Endodermal cell (in vitro differentiated cells): ENCODE data around the gene AGK. TPM values are rescaled to one million over a fixed set of nuclear protein-coding genes. Genes with fewer than 3 reads are reported as not detected.

Source experiments
- DNase-seq: peaks from one replicate; pipeline ENCODE4 v3.0.0-alpha.2; 2017
- H3K27ac ChIP-seq: 2 replicates; pipeline ENCODE4 v1.5.1; 2013; ENCODE audit warnings: mild to moderate bottlenecking, low read depth, low read length, moderate library complexity
- H3K27me3 ChIP-seq: 2 replicates; pipeline ENCODE4 v1.6.1; 2013; ENCODE audit warnings: mild to moderate bottlenecking, low read length, moderate library complexity; ENCODE audit not compliant: insufficient read depth, control insufficient read depth, poor library complexity, severe bottlenecking
- H3K36me3 ChIP-seq: 2 replicates; pipeline ENCODE4 v1.7.0; 2013; ENCODE audit warnings: mild to moderate bottlenecking, low read length, moderate library complexity; ENCODE audit not compliant: control insufficient read depth, insufficient read depth
- H3K4me1 ChIP-seq: one replicate; pipeline ENCODE4 v1.7.0; 2013; ENCODE audit warnings: low read length; ENCODE audit not compliant: control insufficient read depth, insufficient read depth
- H3K4me3 ChIP-seq: 2 replicates; pipeline ENCODE4 v1.5.1; 2013; ENCODE audit warnings: mild to moderate bottlenecking, low read length, moderate library complexity
- H3K9ac ChIP-seq: 2 replicates; pipeline ENCODE4 v1.6.1; 2013; ENCODE audit warnings: mild to moderate bottlenecking, low read length, moderate library complexity; ENCODE audit not compliant: poor library complexity, severe bottlenecking; ENCODE audit errors: extremely low read depth
- H3K9me3 ChIP-seq: 2 replicates; pipeline ENCODE4 v1.6.1; 2013; ENCODE audit warnings: mild to moderate bottlenecking, low read length, moderate library complexity; ENCODE audit not compliant: control insufficient read depth
- H3K27ac Mint-ChIP-seq: 2 replicates; pipeline ENCODE4 v1.8.0; 2020; ENCODE audit warnings: mixed read lengths
- H3K27me3 Mint-ChIP-seq: 2 replicates; pipeline ENCODE4 v1.8.0; 2021; ENCODE audit warnings: mild to moderate bottlenecking, mixed read lengths; ENCODE audit not compliant: insufficient read depth
- H3K36me3 Mint-ChIP-seq: 2 replicates; pipeline ENCODE4 v1.8.0; 2020; ENCODE audit warnings: low read depth, mixed read lengths
- H3K4me1 Mint-ChIP-seq: 2 replicates; pipeline ENCODE4 v1.8.0; 2020; ENCODE audit warnings: mixed read lengths
- H3K4me3 Mint-ChIP-seq: 2 replicates; pipeline ENCODE4 v1.8.0; 2020; ENCODE audit warnings: mild to moderate bottlenecking, moderate library complexity, mixed read lengths
- H3K9me3 Mint-ChIP-seq: 2 replicates; pipeline ENCODE4 v1.8.0; 2020; ENCODE audit warnings: mild to moderate bottlenecking, mixed read lengths
- CTCF ChIP-seq: fragments of 200-600 bp; sonication (generic); conservative IDR thresholded peaks from 2 replicates; pipeline ENCODE4 v1.5.0; 2021; ENCODE audit warnings: antibody characterized with exemption, mild to moderate bottlenecking
- WGBS, 2 experiments: methylation state at CpG; one replicate each; pipeline versions ENCODE4 v1.1.5 to v1.1.7; 2013; ENCODE audit warnings: missing lambda C conversion rate in 2 of 2, mixed read lengths in 1 of 2; ENCODE audit not compliant: insufficient coverage in 1 of 2, insufficient read length in 1 of 2; 5-methylcytosine and 5-hydroxymethylcytosine counted together
- total RNA-seq, 2 donors: library from RNA; stranded (reverse); fragmentation: NEBNext Ultra II Directional in 1 of 2; extraction: Animal tissue kit (Norgen Biotek cat#: 25700) in 1 of 2; gene quantifications; 2 replicates in 1 of 2; 3 replicates in 1 of 2; pipeline ENCODE4 v1.2.1, GENCODE V29; 2021

AGK gene
- total RNA-seq, 2 donors from 2014 or later = 30.2 to 41.7 TPM

GRCh38 chr7:141679014-141679413 lies 127.8 kb downstream of the AGK start:
- H3K27ac Mint-ChIP-seq = no peak overlapping the region
- H3K36me3 ChIP-seq = peaks cover 10% of the 10 kb centered on the region
- no peaks in the 10 kb centered on the region for H3K4me1 ChIP-seq
- no peaks in the 10 kb centered on the region for H3K9me3 ChIP-seq
- no peaks in the 10 kb centered on the region for H3K27me3 ChIP-seq
- H3K36me3 Mint-ChIP-seq = peaks cover 5% of the 10 kb centered on the region
- no peak overlapping the region for H3K27ac ChIP-seq
- H3K27me3 Mint-ChIP-seq = no peaks in the 10 kb centered on the region
- no peak overlapping the region for H3K4me3 ChIP-seq
- H3K4me1 Mint-ChIP-seq = peaks cover 6% of the 10 kb centered on the region
- no peaks in the 10 kb centered on the region for H3K9me3 Mint-ChIP-seq
- no peak overlapping the region for H3K4me3 Mint-ChIP-seq
- TF ChIP-seq CTCF = no peak
- H3K9ac ChIP-seq = no peak overlapping the region
- no peak for DNase-seq

- H3K4me3 Mint-ChIP-seq = no peak overlapping the region
- no peak overlapping the region for H3K27ac Mint-ChIP-seq
- H3K9me3 ChIP-seq = no peaks in the 10 kb centered on the region
- 94 to 97% methylated on average over 23 to 27 of the region's 27 CpGs for WGBS, 2 experiments
- H3K27me3 Mint-ChIP-seq = no peaks in the 10 kb centered on the region
- H3K9me3 Mint-ChIP-seq = peaks cover 1% of the 10 kb centered on the region
- H3K36me3 ChIP-seq = peaks cover 15% of the 10 kb centered on the region
- H3K9ac ChIP-seq = no peak overlapping the region
- no peak for DNase-seq
- H3K36me3 Mint-ChIP-seq = peaks cover 15% of the 10 kb centered on the region
- H3K4me3 ChIP-seq = no peak overlapping the region
- TF ChIP-seq CTCF = no peak
- H3K4me1 ChIP-seq = peaks cover 4% of the 10 kb centered on the region
- peaks cover 24% of the 10 kb centered on the region for H3K4me1 Mint-ChIP-seq
- no peak overlapping the region for H3K27ac ChIP-seq
- H3K27me3 ChIP-seq = no peaks in the 10 kb centered on the region
Measured at GRCh38 chr7:141685285-141686023, 134.2 kb downstream of the AGK start.

- no peak overlapping the region for H3K4me3 Mint-ChIP-seq
Measured at GRCh38 chr7:141686074-141686473, 134.9 kb downstream of the AGK start.

More at GRCh38 chr7:141686074-141686473, 134.9 kb downstream of the AGK start:
- DNase-seq = no peak
- H3K9me3 ChIP-seq = no peaks in the 10 kb centered on the region
- Mint-ChIP-seq H3K36me3 (peaks cover 15% of the 10 kb centered on the region), H3K9me3 (peaks cover 1% of the 10 kb centered on the region), H3K4me1 (peaks cover 24% of the 10 kb centered on the region), H3K27ac (no peak overlapping the region), H3K27me3 (no peaks in the 10 kb centered on the region)
- H3K9ac ChIP-seq = no peak overlapping the region
- 91 to 100% methylated on average over 1 to 3 of the region's 3 CpGs for WGBS, 2 experiments
- H3K4me1 ChIP-seq = peaks cover 6% of the 10 kb centered on the region
- H3K36me3 ChIP-seq = peaks cover 15% of the 10 kb centered on the region
- no peak overlapping the region for H3K27ac ChIP-seq
- no peak for TF ChIP-seq CTCF
- no peak overlapping the region for H3K4me3 ChIP-seq
- no peaks in the 10 kb centered on the region for H3K27me3 ChIP-seq
